GM21381 (cell line): ENCODE results near the gene DNAJB6.

ENCODE experiments used
- ATAC-seq: cut with Tn5 transposase; IDR thresholded peaks from one replicate; pipeline ENCODE4 v1.9.1; 2021; ENCODE audit warnings: mild to moderate bottlenecking, moderate library complexity; ENCODE audit not compliant: unreplicated experiment

The DNAJB6 gene

GRCh38 chr7:157407512-157408257 lies 70.9 kb downstream of the DNAJB6 start:
- ATAC-seq: no peak

GRCh38 chr7:157408258-157409101 lies 71.7 kb downstream of the DNAJB6 start:
- no peak for ATAC-seq

- ATAC-seq: no peak
Measured at GRCh38 chr7:157409149-157409752, 72.4 kb downstream of the DNAJB6 start.

GRCh38 chr7:157409753-157410727 lies 73.2 kb downstream of the DNAJB6 start:
- ATAC-seq: no peak

DNA sequence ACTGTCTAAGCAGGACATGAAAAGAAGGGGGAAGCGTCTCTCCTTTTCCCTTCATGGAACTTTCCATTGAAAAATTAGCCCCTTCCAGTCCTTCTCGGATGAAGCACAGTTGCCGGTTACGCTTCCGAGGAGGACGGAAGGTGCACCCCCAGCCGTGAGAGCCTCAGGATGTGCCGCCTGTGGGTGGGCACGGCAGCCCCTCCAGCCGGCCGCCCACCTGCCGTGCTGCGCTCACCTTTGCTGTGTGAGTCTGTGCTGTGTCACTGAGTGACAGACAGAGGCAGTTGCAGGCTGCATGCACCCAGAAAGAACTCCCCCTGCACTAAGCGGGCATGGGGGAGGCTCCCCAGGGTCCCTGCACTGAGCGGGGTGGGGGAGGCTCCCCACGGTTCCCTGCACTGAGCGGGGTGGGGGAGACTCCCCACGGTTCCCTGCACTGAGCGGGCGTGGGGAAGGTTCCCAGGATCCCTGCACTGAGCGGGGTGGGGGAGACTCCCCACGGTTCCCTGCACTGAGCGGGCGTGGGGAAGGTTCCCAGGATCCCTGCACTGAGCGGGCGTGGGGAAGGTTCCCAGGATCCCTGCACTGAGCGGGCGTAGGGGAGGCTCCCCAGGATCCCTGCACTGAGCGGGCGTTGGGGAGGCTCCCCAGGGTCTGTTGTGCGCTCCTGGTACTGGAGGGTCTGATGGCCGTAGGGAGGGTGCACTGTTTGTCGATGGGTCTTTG lies 74.2 kb downstream of the DNAJB6 start:
- ATAC-seq: no peak

- ATAC-seq: no peak
Measured at GRCh38 chr7:157411580-157411979, 74.8 kb downstream of the DNAJB6 start.

DNA sequence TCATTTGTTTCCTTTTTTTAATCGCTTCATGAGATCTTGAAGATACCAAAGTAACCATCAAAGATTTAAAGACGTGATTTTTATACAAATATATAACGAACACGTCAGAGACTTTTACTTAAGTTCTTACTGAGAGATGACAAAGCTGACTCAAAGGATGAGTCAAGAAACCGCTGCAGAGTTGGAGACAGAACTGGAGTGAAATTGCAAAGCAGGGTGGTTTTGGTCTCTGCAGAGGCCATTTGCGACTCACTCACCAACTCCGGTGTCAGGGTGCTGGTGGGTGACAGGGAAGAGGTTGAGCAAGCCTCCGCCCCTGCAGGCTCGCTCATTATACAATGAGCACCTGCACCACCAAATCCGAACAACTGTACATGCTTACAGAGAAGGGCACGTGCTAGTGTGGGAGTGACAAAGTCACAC lies 75.2 kb downstream of the DNAJB6 start:
- no peak for ATAC-seq

DNA sequence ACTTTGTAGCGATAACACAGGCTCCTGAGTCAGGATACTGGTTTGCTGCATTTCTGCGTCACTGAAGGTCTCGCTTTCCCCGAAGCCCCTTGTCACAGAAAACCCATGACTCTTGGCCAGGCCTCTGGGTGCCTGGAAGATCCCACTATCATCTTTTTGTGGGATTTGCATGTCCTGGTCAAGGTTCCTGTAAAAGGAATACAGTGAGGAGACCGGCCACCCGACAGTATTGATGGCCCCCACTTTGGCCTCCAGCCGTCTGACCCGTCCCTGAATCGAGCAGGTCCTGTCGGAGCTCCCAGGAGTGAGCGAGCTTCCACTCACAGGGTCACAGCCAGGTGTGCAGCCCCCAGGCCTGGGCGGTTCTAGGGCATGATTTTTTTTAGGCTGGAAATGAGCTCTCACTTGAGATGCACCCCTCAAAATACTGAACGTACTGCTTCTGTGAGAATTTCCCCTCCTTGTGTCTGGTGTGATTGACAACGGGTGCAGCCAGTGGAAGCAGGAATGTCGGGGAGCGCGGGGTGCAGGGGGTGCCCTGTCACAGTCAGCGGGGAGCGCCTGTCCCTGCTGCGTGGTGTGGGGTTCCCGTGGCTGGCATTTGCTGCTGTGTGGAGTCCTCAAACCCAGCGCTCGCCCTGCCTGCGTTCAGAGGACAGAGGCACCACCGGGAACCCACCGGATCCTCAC lies 75.8 kb downstream of the DNAJB6 start:
- ATAC-seq: no peak

DNA sequence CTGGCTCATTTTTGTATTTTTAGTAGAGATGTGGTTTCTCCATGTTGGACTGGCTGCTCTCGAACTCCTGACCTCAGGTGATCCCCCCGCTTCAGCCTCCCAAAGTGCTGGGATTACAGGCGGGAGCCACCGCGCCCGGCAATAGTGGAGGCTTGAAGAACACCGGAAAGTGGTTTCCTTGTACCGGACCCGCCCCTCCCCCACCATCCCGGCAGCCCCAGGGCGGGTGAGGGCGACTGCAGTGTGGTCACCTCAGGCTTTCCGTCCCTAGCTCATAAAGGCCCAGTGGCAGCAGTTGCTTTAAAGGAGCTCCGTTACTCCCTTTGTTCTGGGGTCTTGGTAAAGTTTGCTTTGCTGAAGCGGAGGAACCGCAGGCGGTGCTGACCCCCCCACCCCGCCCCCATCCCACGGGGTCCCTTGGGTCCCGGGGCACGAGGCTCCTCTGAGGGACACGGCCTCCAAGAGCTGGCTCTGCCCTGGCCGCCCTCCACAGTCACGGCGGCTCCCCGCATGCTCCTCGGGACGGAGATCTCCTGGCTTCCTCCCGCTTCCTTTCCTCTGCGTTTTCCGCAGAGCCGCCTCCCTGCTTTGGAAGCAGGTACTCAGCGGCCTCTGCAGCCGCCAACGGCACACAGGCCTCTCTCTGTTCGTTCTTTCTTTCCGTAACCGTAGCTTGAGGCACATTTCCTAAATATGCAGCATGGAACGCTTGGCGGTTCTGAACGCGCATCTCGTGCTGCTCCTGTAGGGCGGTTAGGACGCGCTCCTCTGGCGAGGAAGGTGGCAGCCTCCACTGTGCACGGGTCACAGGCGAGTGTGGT lies 77.3 kb downstream of the DNAJB6 start:
- no peak for ATAC-seq

DNA sequence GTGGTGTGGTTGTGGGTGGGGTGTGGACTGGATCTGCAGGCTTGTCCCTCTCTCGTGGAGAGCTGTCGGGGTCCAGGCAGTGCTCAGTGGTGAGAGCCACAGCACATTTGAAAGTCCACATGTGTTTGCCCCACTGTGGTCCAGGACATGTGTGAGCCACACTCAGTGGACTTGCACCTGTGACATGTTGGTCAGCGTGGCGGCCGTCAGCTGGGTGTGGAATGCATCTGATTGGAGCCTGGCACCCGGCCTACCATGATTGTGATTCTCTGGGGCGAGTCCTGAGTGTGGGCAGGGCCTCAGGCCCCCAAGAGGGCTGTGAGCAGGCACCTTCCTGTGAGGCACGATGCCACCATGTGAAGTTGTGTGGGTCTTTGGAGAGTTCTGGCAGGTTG lies 77.9 kb downstream of the DNAJB6 start:
- no peak for ATAC-seq

DNA sequence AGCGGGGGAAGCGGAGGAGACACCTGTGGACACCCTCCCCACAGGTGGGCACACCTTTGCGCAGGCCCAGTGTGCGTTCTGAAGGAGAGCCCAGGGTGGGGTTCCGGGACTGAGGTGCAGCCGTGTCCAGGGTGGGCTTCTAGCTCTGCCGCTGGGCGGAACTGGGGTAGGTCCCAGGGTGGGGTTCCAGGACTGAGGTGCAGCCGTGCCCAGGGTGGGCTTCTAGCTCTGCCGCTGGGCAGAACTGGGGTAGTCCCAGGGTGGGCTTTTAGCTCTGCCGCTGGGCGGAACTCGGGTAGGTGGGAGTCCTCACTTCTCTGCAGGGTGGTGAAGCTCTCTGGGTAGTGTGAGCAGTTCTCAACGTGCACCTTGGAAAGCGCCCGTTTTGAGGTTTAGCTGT lies 78.7 kb downstream of the DNAJB6 start:
- no peak for ATAC-seq

DNA sequence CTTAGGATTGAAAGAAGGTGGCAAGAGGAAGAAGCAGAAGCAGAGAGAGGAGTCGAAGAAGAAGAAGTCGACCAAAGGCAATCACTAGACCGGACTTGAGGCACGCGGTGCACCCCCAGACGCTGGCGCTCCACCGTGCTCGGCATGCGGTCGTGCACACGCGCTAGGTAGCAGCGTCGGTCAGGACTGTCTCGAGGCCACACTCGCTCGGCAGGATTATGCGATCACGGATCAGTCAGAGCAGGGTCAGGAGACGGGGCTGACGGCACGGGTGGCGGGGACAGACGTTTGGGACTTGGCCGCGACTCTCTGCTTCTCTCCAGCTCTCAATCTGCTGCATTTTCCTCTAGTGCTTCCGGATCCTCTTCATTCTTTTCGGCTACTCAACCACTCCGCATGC lies 79.2 kb downstream of the DNAJB6 start:
- ATAC-seq: no peak

- ATAC-seq: no peak
Measured at GRCh38 chr7:157418204-157419034, 81.6 kb downstream of the DNAJB6 start.

- ATAC-seq: no peak
Measured at GRCh38 chr7:157419035-157419293, 82.2 kb downstream of the DNAJB6 start.

- ATAC-seq: no peak
Measured at GRCh38 chr7:157422279-157422678, 85.5 kb downstream of the DNAJB6 start.

GRCh38 chr7:157423348-157423747 lies 86.5 kb downstream of the DNAJB6 start:
- ATAC-seq: no peak

DNA sequence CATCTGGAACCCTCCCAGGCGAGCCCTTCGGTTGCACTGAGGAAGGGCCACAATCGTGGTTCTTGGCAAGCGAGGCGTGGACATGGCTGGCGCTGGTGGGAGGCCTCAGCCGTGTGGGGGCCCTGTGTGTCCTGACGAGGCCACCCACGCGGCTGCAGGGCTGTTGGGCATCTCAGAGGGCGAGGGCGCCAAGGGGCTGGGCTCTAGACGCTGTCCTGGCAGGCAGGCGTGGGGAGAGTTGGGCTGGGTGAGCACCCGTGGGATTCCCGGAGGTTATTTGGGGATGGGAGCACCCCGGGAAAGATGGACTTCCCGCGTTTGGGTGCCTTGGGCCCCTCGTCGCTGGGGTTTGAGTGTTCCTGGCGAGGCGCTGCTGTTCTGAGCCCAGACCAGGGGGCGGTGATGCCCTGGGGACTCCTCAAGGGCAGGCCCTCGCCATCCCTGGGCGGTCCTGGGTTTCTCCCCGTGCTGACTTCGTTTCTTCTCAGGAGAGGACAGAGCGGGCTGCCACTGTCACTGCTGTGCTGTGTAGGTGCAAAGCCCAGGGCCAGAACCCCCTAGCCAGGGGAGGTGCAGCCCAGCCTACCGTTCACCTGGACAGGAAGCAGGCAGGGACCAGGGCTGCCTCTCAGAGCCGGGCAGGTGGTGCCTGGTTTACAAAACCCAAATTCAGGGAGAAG lies 87.2 kb downstream of the DNAJB6 start:
- ATAC-seq: no peak
